AG09309 (cell line): ENCODE measurements around the gene ADAMTS20.

Experiments
- DNase-seq: peaks from one replicate; pipeline ENCODE4 v3.0.0-alpha.2; 2010; ENCODE audit warnings: low read depth
- H3K4me3 ChIP-seq: 2 replicates; pipeline ENCODE4 v1.5.1; 2011; ENCODE audit warnings: mild to moderate bottlenecking, low read depth, low read length, moderate library complexity; ENCODE audit not compliant: control insufficient read depth
- TF ChIP-seq, protein P1 (sequence below): IDR thresholded peaks from 2 replicates; pipeline ENCODE4 v1.5.1; 2011; ENCODE audit warnings: mild to moderate bottlenecking, low read depth, low read length, inconsistent platforms; ENCODE audit not compliant: insufficient read depth, control insufficient read depth; ENCODE audit errors: missing control alignments

ADAMTS20 gene

DNA sequence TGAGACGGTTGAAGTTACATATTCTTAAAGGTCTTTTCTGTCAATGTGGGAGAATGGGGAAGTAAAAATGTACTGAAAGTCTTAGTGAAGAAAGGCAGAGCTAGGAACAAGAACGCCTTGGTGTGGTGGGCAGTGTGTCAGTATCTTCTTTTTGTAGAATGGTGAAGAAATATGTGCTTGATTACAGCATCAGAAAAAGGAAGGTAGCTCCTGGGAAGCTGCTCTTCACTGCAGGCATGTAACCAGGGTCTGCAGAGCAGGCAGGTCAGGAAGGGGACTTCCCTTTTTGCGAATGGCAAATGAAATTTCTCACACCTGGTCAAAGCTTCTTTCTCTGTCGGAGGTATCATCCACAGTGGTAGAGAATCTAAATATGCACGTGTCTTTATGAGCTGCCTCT, 226.2 kb downstream of the ADAMTS20 start:
- no peak for DNase-seq
- TF ChIP-seq, protein P1, sequence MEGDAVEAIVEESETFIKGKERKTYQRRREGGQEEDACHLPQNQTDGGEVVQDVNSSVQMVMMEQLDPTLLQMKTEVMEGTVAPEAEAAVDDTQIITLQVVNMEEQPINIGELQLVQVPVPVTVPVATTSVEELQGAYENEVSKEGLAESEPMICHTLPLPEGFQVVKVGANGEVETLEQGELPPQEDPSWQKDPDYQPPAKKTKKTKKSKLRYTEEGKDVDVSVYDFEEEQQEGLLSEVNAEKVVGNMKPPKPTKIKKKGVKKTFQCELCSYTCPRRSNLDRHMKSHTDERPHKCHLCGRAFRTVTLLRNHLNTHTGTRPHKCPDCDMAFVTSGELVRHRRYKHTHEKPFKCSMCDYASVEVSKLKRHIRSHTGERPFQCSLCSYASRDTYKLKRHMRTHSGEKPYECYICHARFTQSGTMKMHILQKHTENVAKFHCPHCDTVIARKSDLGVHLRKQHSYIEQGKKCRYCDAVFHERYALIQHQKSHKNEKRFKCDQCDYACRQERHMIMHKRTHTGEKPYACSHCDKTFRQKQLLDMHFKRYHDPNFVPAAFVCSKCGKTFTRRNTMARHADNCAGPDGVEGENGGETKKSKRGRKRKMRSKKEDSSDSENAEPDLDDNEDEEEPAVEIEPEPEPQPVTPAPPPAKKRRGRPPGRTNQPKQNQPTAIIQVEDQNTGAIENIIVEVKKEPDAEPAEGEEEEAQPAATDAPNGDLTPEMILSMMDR, result no peak
- H3K4me3 ChIP-seq, result no peak overlapping the region

DNA sequence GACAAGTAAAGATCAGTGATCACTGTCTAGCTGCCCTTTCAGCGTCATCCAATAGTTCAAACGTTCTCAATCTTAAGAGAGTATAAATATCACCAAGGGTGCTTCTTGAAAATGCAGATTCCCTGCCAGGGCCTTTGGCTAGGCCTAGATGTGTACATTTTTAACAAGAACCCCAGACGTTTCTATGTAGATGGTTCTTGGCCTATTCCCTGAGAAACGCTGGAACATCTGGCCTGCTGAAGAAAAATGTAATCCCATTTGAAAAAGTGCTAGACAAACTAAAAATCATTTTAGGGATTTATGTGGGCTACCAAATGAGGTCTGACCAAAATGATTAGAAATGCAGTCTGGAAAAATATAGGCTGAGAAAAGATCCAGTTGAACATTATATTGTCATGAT, 231.7 kb downstream of the ADAMTS20 start:
- DNase-seq, result no peak
- H3K4me3 ChIP-seq, result no peak overlapping the region
- TF ChIP-seq, protein P1, result no peak

DNA sequence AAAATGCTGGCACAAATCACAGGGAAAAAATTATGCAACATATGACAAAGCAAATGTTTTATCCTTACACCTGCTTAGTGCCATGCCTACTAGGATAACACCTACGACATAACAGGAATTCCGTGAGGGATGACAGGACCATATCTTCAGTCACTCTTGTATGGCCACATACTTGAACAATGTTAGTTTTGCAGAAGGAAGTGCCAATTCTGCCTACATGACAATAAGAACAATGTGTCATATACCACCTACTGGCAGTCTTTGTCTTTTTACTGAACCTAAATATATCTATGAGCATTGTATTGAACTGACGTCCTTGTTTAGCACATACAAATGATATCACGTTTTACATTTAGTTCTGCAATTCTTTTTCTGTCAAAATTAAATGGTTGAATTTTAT, 234.0 kb downstream of the ADAMTS20 start:
- no peak overlapping the region for H3K4me3 ChIP-seq
- DNase-seq, result no peak
- TF ChIP-seq, protein P1, result no peak

DNA sequence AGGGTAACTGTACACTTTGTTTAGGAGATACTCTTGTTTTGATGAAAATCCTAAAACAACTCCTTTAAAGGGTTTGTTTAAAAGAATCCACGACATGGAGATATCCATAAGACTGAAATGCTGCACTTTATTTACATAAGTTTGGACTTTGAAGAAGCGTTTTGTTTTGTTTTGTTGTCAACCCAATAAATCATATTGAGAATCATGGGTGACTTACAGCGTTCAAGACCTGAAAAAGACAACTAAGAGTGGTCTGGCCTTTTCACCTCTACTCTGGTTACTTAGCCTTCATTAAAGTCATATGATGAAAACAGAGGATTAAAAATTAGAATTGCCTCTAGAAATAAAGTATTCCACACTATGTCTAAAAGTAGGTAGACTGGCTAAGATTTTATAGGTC, 234.8 kb downstream of the ADAMTS20 start:
- H3K4me3 ChIP-seq, result no peak overlapping the region
- no peak for DNase-seq
- TF ChIP-seq, protein P1, result no peak

DNA sequence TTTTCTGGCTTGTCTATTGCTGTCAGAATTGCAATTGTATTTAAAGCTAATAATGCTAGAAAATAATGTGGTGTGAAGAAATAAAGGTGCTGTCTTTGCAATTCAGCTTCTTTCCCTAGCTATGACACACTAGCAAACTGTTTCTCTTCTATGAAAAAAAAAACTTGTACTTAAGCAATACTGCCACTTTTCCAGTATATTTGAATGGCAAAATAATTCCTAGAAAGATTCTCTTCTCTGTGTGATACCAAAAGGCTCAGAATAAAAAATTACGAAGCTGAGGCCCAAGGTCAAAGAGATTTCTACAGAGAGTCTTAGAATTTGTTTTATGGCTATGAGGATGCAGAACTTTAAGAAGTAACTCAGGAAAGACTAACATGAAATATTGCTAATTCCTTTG, 235.5 kb downstream of the ADAMTS20 start:
- no peak overlapping the region for H3K4me3 ChIP-seq
- TF ChIP-seq, protein P1, result no peak
- no peak for DNase-seq

DNA sequence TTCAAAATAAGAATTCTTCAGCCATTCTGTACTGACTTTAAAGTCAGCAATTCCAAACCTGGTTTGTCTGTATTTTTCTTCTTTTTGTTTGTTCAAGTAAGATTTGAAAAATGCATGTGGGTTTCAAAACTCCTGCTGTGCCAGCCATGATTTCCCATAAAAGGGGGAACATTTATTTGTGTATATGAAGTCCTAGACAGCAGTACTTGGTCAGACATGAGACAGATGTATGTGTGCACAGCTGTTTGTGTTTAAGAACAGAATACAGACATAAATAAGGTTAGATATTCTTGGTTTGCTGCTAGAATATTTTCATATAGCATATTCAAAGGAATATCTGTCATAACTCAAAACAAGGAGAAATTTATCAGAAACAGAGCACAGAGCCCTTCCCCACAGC, 236.0 kb downstream of the ADAMTS20 start:
- TF ChIP-seq, protein P1, result no peak
- no peak overlapping the region for H3K4me3 ChIP-seq
- no peak for DNase-seq

DNA sequence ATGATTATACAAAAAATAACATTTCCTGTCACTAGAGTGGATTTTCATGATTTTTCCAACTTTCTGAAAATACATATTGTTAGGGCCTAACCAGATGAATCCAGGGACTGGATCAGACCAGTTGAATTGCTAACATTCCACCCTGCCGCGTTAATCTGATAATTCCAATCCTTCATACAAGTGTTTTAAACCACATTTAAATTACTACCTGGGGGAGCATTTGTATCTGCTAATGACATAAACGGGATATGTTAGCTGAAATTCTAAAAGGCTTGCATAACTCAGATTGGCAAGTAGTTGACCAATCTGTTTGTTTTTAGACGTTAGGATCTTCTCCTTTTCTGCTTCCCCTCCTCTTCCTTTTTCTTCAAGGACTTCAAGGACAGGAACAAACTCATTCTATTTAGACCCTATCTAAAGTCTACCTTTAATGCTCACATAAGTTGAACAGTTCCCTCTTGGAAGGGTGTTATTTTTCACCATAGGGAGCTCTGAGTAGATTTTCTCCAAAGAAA, 239.0 kb downstream of the ADAMTS20 start:
- no peak for DNase-seq
- H3K4me3 ChIP-seq, result no peak overlapping the region
- TF ChIP-seq, protein P1, result no peak
